MM.1S (cell line): ENCODE data around the gene PRELID2.

ENCODE experiments used
- CTCF ChIP-seq: fragments of 300-600 bp; sonication (generic); IDR thresholded peaks from 2 replicates; pipeline ENCODE4 v1.5.1; 2016; ENCODE audit warnings: antibody characterized with exemption, low read length, mixed read lengths
- EZH2 ChIP-seq: fragments of 300-600 bp; sonication (generic); optimal IDR thresholded peaks from 2 replicates; pipeline ENCODE3; 2017; ENCODE audit warnings: low read depth, mild to moderate bottlenecking, antibody characterized with exemption, low read length, mixed read lengths
- EZH2phosphoT487 ChIP-seq: fragments of 300-600 bp; sonication (generic); IDR thresholded peaks from 2 replicates; pipeline ENCODE4 v1.6.1; 2018; ENCODE audit warnings: antibody characterized with exemption, low read length

DNA sequence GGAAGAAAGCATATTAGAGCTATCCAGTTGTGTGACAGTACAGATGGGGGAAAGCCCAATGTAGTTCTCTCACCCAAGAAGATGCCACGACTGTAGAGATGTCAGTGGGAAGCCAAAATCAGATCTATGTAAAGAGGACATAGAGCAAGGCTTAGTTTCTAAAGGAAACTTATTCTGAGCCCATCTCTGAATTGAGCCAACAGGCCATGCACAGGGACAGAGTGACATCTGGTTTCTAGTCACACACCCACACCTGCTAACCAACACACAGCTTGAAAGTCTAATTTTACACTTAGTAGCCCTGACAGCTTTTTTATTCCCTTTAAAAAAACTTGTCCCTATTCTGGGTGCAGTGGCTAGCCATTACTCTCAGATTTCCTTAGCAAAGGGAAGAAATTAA lies 22.3 kb downstream of the PRELID2 start:
- TF ChIP-seq EZH2 (no peak), CTCF (no peak), EZH2phosphoT487 (no peak)
